IMR-90 (cell line): ENCODE measurements around the gene NPIPB4.
"Not testable (repeated sequence)": the region's sequence is repeated elsewhere in the genome, so short reads cannot be mapped to it uniquely, and the experiment has no call there.

Source experiments
- BHLHE40 ChIP-seq: fragments of 150-350 bp; IDR thresholded peaks from 2 replicates; pipeline ENCODE4 v1.6.1; 2016; ENCODE audit warnings: mild to moderate bottlenecking, low read depth, low read length
- CEBPB ChIP-seq: IDR thresholded peaks from 2 replicates; pipeline ENCODE4 v1.6.1; 2012; ENCODE audit warnings: low read depth, low read length, improper control_type of control experiment
- CHD1 ChIP-seq: IDR thresholded peaks from 2 replicates; pipeline ENCODE4 v1.6.1; 2012; ENCODE audit warnings: low read depth, low read length, improper control_type of control experiment
- CTCF ChIP-seq: conservative IDR thresholded peaks from 2 replicates; pipeline ENCODE4 v1.5.1; 2012; ENCODE audit warnings: mild to moderate bottlenecking, low read depth, low read length, improper control_type of control experiment
- FOS ChIP-seq: fragments of 150-350 bp; IDR thresholded peaks from 2 replicates; pipeline ENCODE4 v1.6.1; 2016; ENCODE audit warnings: low read depth, low read length
- MAFK ChIP-seq: IDR thresholded peaks from 2 replicates; pipeline ENCODE4 v1.6.1; 2012; ENCODE audit warnings: low read depth, low read length, improper control_type of control experiment
- MAZ ChIP-seq: IDR thresholded peaks from 2 replicates; pipeline ENCODE4 v1.6.1; 2012; ENCODE audit warnings: low read depth, mild to moderate bottlenecking, low read length, improper control_type of control experiment, moderate library complexity, borderline replicate concordance
- POLR2A ChIP-seq: IDR thresholded peaks from 2 replicates; pipeline ENCODE4 v1.6.1; 2012; ENCODE audit warnings: mild to moderate bottlenecking, low read depth, low read length
- RAD21 ChIP-seq: IDR thresholded peaks from 2 replicates; pipeline ENCODE4 v1.6.1; 2012; ENCODE audit warnings: low read length, improper control_type of control experiment
- RCOR1 ChIP-seq: IDR thresholded peaks from 2 replicates; pipeline ENCODE4 v1.6.1; 2012; ENCODE audit warnings: mild to moderate bottlenecking, low read length, improper control_type of control experiment; ENCODE audit not compliant: insufficient replicate concordance
- RFX5 ChIP-seq: IDR thresholded peaks from 2 replicates; pipeline ENCODE4 v1.8.0; 2012; ENCODE audit warnings: low read depth, mild to moderate bottlenecking, low read length, moderate library complexity
- SMC3 ChIP-seq: fragments of 150-350 bp; IDR thresholded peaks from 2 replicates; pipeline ENCODE4 v1.6.1; 2016; ENCODE audit warnings: low read depth, mild to moderate bottlenecking, antibody characterized with exemption, low read length, moderate library complexity
- USF2 ChIP-seq: fragments of 150-350 bp; IDR thresholded peaks from 2 replicates; pipeline ENCODE4 v1.6.1; 2017; ENCODE audit warnings: mild to moderate bottlenecking, antibody characterized with exemption, low read length, low read depth

GRCh38 chr16:21857656-21858055 lies at the start of gene NPIPB4:
- not testable (repeated sequence) for TF ChIP-seq CTCF, POLR2A, MAZ, USF2, RCOR1, RAD21, MAFK, BHLHE40, FOS, RFX5, CEBPB, SMC3, CHD1
